22Rv1 (cell line): ENCODE data around the gene PRUNE2.

ENCODE experiments used
- CTCF ChIP-seq: fragments of 450-650 bp; IDR thresholded peaks from 2 replicates; pipeline ENCODE4 v1.5.1; 2017; ENCODE audit warnings: mild to moderate bottlenecking
- ZFX ChIP-seq: fragments of 450-650 bp; IDR thresholded peaks from 2 replicates; pipeline ENCODE4 v1.6.1; 2017; ENCODE audit warnings: antibody characterized with exemption, borderline replicate concordance

- TF ChIP-seq CTCF (no peak), ZFX (no peak)
These were observed 175.8 kb downstream of the PRUNE2 start for GRCh38 chr9:76729980-76730737.
